ENCODE data around the gene SF3A1.

Gene SF3A1

DNA sequence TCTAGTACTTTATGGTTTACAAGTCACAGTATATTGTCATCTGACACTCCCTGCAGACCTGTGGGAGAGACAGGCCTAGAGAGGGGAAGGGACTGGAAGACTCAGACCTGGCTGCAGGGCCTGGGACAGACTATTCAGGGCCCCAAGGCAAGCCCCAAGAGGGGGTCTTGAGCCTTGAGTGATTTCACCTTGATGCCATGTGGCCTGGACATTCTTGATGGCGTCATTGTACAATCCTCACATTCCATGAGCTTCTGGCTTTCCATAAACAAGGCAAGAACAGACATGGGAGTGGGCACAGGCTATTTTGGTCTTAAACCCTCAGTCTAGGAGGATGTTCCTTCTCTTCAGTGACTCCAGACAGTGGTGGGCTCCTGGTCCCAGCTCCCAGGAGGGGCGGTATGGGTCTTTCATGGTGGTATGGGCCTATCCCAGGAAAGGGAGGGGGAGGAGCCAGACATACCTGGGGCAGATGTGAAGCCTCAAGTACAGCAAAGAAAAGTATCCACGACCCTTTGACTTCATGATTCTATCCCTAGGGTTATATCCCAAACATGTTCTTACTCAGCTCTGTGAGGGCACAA is 28.1 kb downstream of the SF3A1 start:
- no peak for DNase-seq (ENCODE audit: low read depth)
- no peak overlapping the region for H3K4me3 ChIP-seq (ENCODE audit: low read depth, low read length)

DNA sequence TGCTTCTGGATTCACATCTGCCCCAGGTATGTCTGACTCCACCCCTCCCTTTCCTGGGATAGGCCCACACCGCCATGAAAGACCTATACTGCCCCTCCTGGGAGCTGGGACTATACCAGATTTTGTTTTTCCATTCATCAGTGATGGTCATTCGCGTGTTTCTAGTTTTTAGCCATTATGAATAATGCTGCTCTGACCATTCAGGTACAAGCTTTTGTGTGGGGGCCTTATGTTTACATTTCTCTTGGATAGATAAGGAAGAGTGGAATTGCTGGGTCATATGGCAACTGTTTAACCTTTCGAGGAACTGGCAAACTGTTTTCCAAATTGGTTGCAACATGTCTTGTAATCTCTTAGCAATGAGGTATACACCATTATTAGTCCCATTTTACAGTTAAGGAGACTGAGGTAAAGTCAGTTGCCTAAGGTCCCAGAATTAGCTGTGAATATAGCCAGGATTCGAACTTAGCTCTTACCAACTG is 28.8 kb downstream of the SF3A1 start:
- H3K4me3 ChIP-seq (ENCODE audit: low read depth, low read length) = no peak overlapping the region
- no peak for DNase-seq (ENCODE audit: low read depth)

DNA sequence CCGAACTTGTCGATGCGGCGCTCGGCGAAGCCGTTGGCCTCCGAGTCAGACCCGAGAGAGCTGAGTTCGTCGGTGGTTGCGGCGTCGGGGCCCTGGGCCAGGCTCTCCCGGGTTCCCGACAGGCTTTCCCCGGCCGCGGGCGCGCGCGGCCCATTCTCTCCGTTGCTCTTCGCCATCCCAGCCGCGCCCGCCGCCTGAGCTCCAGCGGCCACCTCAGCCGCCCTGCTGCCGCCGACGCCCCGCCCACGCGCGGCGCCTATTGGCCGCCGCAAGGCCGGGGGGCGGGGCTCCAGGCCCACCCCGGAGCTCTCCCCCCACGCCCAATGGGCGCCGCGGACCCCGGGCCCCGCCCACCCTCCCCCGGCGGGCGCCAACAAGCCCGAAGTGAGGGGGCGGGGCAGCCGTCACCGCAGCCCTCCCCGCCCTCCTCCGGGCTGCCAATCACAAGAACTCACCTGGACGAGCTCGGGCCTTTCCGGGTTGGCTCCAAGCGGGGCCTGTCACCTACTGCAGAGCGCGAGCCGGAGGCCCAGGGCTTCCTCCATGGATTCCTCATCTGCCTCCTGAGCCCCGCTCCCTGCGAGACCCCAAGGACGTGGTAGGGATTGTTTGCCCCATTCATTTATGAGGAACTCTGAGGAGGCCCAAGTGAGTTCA is 29.9 kb downstream of the SF3A1 start, which contains the start of gene TBC1D10A:
TBC1D10A (minus strand) TSS at position 236 of the 657 bp plus-strand sequence; CDS start at position 176, 60 bp downstream.
- H3K4me3 ChIP-seq (ENCODE audit: low read depth, low read length) = peak within 1 kb of the TSS; percentile 80
- peak; percentile 67 for DNase-seq (ENCODE audit: low read depth)

DNA sequence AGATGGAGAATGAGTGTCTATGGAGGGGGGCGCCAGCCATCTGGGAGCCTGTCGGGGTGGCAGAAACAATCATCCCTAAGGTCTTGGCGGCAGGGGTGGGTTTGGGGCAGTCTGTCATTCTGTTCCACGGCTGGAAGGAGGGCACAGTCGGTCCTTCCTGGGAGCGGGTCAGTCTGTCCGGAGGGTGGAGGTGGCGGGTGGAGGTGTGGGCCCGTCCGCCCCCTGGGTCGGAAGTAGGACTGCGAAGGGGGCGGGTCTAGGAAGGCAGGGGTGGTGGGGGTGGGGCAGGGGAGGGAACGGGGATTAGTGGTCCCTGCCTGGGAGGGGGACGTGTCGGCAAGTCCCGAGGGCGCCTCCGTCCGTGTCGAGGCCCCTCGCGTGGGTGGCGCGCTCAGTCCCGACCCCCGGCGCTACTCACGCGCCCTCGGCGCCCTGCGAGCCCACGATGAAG is 30.4 kb downstream of the SF3A1 start:
- no peak for DNase-seq (ENCODE audit: low read depth)
- peak overlapping the region; percentile 80 for H3K4me3 ChIP-seq (ENCODE audit: low read depth, low read length)

DNA sequence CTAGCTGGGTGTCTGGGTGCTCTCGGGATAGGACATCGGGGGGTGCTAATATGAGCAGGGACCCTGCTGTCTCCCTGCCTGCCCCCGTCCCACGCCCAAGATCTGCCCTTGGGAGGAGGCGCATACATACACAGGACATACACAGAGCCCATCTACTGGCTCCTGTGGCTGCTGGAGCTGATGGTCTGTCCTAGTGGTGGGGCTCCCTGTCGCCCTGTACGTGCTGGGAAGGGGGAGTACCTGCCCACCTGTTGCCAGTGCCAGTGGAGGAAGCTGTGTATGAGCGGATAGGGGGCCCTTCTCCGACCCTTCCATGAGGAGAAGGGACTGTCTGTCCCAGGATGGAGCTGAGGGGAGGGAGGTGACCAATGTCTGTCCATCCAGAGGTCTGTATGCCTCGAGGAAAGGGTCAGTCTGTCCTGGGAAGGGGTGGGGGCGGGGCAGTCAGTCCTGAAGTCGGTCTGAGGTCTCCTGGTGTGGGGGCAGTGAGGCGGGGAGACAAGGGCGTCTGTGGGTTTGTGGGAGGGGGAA is 30.9 kb downstream of the SF3A1 start:
- DNase-seq (ENCODE audit: low read depth) = no peak
- peak overlapping the region; percentile 80 for H3K4me3 ChIP-seq (ENCODE audit: low read depth, low read length)

DNA sequence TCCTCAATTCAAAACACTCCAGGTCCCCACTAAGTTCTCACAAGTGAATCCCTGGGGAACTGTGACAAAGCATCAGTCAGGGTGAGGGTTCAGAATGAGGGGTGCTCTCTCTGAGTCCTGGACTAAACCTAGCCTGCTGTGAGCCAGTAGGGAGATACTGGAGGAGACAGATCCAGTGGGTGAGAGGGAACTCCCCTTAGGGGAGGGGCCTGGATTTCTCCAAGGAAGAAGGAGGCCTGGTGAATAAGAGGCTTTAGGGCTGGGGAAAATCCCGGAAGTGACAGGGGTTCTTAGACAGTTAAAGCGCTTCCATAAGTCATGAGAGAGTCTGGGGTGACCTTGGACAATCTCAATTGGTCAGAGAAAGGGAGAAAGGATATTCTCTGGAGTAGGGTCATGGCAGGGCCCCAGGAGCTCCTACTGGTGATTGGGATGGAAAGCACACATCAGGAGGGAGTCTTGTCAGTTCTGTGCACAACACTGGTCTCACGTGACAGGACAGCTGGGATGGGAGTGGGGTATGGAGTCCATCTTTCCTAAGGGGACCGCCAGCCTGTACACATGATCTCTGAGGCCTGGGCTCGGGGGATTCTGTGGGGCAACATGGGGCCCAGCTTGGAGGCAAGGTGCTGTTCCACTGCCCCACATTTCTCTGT is 31.5 kb downstream of the SF3A1 start:
- DNase-seq (ENCODE audit: low read depth) = no peak
- peak overlapping the region; percentile 80 for H3K4me3 ChIP-seq (ENCODE audit: low read depth, low read length)

DNA sequence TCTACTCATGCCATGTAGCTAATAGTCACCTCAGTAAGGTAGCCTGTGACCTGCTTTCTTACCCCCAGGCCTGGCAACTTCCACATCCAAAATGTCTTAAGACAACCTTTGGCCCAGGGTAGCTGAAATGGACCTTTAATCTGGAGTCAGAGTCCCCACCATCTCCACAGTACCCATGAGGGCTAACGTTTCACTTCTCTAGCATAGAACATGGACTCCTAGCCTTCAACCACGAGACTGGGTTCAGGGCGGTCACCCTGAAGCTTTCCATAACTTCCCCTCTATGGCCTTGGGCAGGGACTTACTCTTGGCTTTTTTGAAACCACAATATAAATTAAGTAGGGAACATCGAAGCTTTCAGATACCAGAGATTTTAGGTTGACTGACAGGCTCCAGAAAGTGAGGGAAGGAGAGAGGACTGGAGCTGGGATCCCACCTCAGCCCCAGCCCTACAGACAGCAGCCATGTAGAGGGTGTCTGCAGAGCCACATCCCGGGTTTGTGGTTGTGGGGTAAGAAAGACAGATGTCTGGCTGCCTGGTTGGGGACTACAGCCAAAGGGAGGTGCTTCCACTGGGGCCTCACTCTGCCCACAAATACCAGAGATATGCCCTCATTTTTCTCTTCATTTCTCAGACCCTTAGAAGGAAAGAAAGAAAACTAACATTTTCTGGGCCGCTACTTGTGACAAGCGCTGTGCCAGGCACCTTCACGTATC is 32.5 kb downstream of the SF3A1 start:
- DNase-seq (ENCODE audit: low read depth) = no peak
- H3K4me3 ChIP-seq (ENCODE audit: low read depth, low read length) = peak overlapping the region; percentile 80

DNA sequence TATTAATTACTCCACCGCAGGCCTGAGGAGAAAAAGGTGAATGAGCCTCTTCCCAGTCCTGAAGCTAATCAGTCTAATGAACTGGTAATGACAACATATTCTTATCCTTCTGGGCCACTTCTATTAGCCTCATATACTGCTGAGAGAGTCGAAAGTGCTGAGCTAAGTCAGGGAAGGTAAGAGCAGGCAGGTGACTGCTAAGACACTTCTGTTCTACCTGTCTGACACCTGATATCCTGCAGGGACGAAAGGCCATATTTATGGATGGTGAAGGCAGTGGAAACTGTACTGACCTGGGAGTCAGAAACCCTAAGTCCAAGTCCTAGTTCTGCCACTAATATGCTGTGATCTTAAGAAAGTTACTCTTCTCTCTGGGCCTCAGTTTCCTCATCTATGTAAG is 33.4 kb downstream of the SF3A1 start:
- DNase-seq (ENCODE audit: low read depth) = no peak
- H3K4me3 ChIP-seq (ENCODE audit: low read depth, low read length) = no peak overlapping the region

DNA sequence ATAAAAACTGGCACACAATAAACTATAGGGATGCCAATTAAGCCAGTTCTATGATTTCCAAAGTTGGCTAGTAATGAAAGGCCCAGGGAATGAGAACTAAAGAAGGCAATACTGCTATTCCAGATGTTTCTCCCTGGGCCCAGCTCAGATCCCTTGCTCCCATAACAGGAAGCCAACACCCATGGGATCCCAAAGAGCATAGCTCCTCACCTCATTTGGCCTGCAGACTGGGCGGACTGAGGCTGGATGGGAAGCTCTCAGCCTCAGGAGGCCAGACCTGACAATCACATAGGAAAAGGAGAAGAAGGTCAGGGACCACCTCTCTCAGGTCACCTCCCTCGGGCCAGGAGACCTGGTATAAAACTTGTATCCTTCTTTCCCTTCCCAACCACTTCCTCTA is 35.2 kb downstream of the SF3A1 start:
- H3K4me3 ChIP-seq (ENCODE audit: low read depth, low read length) = no peak overlapping the region
- no peak for DNase-seq (ENCODE audit: low read depth)

DNA sequence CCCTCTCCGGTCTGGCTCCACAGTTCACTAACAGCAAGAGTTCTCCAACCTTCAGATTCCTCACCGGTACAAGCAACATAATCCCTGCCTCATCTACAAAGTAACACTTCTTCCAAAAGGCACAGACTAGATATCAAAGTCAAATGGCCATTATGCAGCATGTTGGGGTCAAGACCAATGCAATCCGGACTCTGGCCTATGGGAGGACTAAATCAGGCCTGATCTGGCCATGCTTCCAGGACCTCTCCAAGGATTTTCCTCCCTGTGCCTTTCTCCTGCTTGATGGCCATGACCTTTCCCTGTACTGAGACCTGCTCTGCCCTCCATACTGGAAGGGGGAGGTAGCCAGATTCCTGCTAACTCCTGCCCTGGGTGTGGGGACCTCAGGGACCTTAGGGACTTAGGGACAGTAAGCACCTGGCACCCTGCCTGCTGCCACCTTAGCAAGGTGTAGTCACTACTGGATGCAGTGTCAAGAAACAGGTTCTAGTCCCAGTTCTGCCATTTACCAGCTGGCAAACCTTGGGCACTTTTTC is 36.6 kb downstream of the SF3A1 start:
- H3K4me3 ChIP-seq (ENCODE audit: low read depth, low read length) = no peak overlapping the region
- DNase-seq (ENCODE audit: low read depth) = no peak

DNA sequence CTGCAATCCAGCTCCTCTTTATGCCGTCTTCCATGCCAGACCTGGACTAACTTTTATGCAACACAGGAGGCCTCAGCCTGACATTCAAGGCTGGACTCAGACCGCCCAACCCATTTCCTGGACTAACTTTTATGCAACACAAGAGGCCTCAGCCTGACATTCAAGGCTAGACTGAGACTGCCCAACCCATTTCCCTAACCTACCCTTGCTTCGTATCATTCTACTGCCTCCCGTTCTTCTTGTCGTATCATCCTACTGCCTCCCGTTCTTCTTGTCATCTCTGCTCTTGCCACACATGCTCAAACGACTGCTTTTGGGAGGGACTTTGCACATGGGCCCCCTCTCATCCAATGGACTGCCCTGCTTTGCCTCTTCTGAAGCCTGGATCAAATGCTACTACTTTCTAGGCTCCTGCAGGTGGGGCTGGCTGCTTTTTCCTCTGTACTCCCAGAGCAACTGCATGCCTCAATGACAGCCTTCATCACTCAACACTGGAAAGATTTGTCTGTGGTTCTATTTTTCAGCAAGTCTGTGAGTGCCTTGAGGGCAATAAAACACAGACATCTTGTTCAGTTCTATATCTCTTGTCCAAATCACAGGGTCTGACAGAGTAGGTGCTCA is 37.8 kb downstream of the SF3A1 start:
- DNase-seq (ENCODE audit: low read depth) = no peak
- no peak overlapping the region for H3K4me3 ChIP-seq (ENCODE audit: low read depth, low read length)

DNA sequence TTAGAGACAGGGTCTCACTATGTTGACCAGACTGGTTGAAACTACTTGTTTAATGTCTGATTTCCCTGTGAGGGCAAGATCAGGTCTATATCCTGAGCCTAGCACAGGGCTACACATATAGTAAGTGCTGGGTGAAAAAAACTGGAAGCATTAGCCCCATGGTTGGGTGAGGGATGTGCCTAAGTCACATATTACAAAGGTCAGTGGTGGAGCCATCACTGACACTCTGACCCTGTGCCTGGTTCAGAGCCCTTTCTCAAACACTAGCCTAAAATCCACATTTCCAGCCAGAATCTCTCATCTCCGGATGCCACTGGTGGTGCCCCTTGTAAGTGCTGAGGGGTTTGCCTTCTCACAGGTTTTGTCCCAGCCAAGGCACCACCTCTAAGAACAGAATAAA is 38.9 kb downstream of the SF3A1 start:
- H3K4me3 ChIP-seq (ENCODE audit: low read depth, low read length) = no peak overlapping the region
- no peak for DNase-seq (ENCODE audit: low read depth)

DNA sequence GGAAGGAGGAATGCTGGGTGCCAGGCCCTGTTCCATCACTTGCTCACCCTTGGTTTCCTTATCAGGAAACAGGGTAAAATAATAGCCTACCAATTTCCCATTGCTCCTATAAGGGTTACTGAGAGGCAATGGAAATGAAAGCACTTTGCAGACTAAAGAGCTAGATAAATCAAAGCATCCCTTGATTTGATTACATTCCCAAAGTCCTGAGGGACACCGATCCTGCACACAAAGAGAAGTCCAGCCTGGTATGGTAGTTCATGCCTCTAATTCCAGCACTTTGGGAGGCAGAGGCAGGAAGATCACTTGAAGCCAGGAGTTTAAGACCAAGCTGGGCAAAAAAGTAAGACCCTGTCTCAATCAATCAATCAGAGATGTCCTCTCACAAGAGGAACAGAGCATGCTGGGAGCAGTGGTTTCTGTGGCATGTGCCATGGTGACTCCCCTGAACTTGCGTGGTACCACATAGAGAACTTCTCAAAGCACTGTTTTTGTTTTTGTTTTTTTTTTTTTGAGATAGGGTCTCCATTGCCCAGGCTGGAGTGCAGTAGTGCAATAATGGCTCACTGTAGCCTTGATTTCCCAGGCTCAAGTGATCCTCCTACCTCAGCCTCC is 40.6 kb downstream of the SF3A1 start:
- H3K4me3 ChIP-seq (ENCODE audit: low read depth, low read length) = no peak overlapping the region

DNA sequence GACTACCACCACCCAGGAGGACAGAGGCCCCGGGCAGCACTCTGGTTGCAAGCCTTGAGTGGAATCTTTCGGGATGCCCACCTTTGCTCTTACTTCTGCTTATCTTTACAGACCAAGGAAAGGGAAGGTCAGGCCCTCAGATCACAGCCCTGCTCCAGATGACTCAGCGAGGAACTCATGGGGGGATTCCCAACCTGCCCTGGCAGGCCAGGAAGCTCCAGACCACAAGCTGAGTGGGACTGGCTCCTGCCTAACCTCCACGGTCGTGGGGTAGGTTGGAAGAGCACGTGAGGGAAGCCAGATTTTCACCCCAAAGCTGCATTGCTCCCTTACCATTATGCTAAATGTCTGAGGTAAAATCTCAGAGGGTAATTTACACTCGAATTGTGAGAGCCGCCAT is 41.8 kb downstream of the SF3A1 start:
- no peak overlapping the region for H3K4me3 ChIP-seq (ENCODE audit: low read depth, low read length)
- DNase-seq (ENCODE audit: low read depth) = no peak

More for the DNA sequence above, 40.6 kb downstream of the SF3A1 start:
- DNase-seq (ENCODE audit: low read depth) = no peak

DNA sequence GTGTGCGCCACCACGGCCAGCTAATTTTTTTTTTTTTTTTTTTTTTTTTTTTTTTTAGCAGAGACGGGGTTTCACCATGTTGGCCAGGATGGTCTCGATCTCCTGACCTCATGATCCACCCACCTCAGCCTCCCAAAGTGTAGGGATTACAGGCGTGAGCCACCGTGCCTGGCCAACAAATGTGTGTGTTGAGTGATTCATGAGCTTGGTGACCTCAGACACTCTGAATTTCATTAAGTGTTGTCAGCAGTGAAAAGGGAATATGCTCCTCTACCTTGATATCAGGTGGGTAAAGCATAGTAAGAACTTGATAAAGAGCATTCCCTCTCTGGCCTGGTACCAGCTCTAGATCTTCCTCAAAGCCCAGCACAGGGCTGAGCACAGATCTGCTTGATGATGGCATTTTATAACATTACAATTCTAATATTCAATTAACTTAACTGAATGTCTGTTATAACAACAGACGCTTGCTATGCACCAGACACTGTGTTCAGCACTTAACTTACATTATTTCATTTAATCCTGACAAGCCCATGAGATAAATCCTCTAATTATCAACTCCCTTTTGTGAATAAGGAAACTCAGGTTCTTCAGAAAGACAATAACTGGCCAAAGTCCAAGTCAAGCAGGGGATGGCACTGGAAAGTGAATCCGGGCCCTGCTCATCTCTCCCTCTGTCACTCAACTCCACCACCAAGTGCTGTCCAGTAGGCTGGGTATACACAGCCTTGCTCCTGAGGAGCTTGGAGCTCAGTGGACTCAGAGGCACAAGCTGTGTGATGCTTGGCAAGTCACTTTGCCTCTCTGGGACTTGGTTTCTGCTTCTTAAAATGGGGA is 42.9 kb downstream of the SF3A1 start:
- no peak overlapping the region for H3K4me3 ChIP-seq (ENCODE audit: low read depth, low read length)
- DNase-seq (ENCODE audit: low read depth) = no peak

DNA sequence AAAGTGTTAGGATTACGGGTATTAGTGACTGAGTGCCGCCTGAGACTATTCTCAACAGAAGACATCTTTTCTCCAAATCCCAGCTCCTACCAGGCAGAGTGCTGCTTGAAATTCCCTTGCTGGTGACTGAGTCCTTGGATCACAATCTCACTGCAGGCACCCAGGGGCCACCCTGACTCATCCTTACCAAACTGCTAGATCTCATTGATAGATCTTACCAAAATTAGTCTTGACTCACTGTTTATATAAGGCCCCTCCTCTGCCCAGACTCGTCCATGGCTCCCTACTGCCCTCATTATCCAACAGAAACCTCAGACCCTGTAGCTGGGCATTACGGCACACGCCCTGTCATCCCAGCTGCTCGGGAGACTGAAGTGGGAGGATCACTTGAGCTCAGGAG is 44.6 kb downstream of the SF3A1 start:
- no peak overlapping the region for H3K4me3 ChIP-seq (ENCODE audit: low read depth, low read length)

DNA sequence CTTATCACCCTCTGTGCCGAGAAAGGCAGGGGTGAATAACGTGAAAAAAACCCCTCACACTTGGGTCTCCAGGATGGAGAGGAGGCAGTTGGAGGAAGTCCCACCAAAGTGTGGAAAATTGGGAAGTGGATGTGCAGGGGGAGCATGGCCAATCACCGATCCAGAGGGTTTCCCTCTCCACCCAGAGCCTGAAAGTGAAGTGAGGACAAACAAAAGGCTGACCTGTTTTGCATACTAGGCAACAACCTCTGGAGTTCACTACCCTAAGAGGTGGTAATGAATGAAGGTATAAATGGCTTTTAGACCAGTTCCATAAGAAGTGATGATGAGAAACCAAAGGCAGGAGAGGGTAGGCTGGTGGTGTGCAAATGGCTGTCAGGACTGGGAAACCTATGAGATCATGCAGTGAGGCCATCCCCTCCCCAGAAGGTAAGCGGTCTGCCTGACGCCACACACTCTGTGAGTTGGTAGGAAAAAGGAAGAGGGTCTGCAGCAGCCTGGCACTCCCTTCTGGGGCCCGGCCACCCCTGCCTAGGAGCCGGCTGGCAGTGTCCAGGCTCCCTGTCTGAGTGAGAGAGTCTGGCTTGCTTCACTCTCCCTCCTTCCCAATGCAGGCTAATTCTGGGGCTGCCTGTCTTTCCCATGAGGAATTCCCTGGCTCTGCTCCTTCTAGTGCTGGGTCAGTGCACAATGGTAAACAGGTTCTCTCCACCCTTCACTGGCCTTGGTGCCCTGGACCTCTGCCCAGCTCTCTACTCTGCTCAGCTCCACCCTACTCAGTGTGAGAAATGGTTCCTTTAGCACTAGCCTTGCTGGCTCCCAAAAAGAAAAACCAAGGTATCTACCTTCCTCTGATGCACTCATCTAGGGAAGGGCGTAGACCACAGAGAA is 45.6 kb downstream of the SF3A1 start:
- DNase-seq (ENCODE audit: low read depth) = no peak
- no peak overlapping the region for H3K4me3 ChIP-seq (ENCODE audit: low read depth, low read length)

More for the DNA sequence above, 44.6 kb downstream of the SF3A1 start:
- no peak for DNase-seq (ENCODE audit: low read depth)

Data from skeletal muscle cell (primary cell).